OCI-M2 (cell line): ENCODE results near the gene TIGD6.

Experiments used
- DNase-seq: peaks from one replicate; lab custom pipeline; 2025; ENCODE audit not compliant: unreplicated experiment; lab: John Stamatoyannopoulos, UW

TIGD6 gene

GRCh38 chr5:150017226-150018005 lies 17.0 kb upstream of the TIGD6 start:
- no peak for DNase-seq

- no peak for DNase-seq
Measured at GRCh38 chr5:150016537-150016936, 16.1 kb upstream of the TIGD6 start.

- DNase-seq: no peak
Measured at GRCh38 chr5:150015415-150015814, 15.0 kb upstream of the TIGD6 start.

GRCh38 chr5:150014456-150014855 lies 14.0 kb upstream of the TIGD6 start:
- DNase-seq: no peak

GRCh38 chr5:150013931-150014330 lies 13.5 kb upstream of the TIGD6 start:
- no peak for DNase-seq

GRCh38 chr5:150009671-150010387 lies 9.4 kb upstream of the TIGD6 start:
- DNase-seq: no peak

- no peak for DNase-seq
Measured at GRCh38 chr5:150007050-150007449, 6.6 kb upstream of the TIGD6 start.

GRCh38 chr5:150006318-150006717 lies 5.9 kb upstream of the TIGD6 start:
- no peak for DNase-seq

GRCh38 chr5:150001660-150002486 lies 1.4 kb upstream of the TIGD6 start:
- DNase-seq: no peak

- DNase-seq: no peak
Measured at GRCh38 chr5:150000990-150001659, 671 bp upstream of the TIGD6 start.

- DNase-seq: no peak
Measured at GRCh38 chr5:149999866-150000255, 593 bp downstream of the TIGD6 start.

GRCh38 chr5:149999359-149999758 lies 1.1 kb downstream of the TIGD6 start:
- DNase-seq: no peak

- DNase-seq: no peak
Measured at GRCh38 chr5:149998281-149998680, 2.2 kb downstream of the TIGD6 start.

GRCh38 chr5:149996205-149996890 lies 4.1 kb downstream of the TIGD6 start:
- no peak for DNase-seq

GRCh38 chr5:149995385-149996204 lies 4.9 kb downstream of the TIGD6 start:
- DNase-seq: no peak

- no peak for DNase-seq
Measured at GRCh38 chr5:149993471-149993870, 7.0 kb downstream of the TIGD6 start.

- DNase-seq: no peak
Measured at GRCh38 chr5:149990518-149991376, 9.7 kb downstream of the TIGD6 start.

- DNase-seq: no peak
Measured at GRCh38 chr5:149988126-149988525, 12.3 kb downstream of the TIGD6 start.

- DNase-seq: no peak
Measured at GRCh38 chr5:149982505-149982904, 17.9 kb downstream of the TIGD6 start.
